Sciatic nerve (tissue), 2 donors: ENCODE results near the gene MPHOSPH9. TPM values are rescaled to one million over a fixed set of nuclear protein-coding genes. Genes with fewer than 3 reads are reported as not detected.

Experiments
- ATAC-seq: fragments of 200-7000 bp; cut with Tn5 transposase; one replicate; pipeline ENCODE4 v1.9.1; 2020; ENCODE audit warnings: mild to moderate bottlenecking, moderate library complexity
- DNase-seq: peaks from one replicate; pipeline ENCODE4 v3.0.0-alpha.2; 2020; ENCODE audit warnings: low spot score
- intact Hi-C: fragments of 100-400 bp; cut with DNase I; formaldehyde crosslinking; loops from one replicate; pipeline ENCODE4 v1.14.2; 2022
- total RNA-seq: library from RNA; stranded (reverse); fragmentation: NEBNext Ultra II Directional; extraction: Animal tissue kit (Norgen Biotek cat#: 25700); gene quantifications from one replicate; pipeline ENCODE4 v1.2.1, GENCODE V29; 2021
- donor health status: DM: no; HTN: no; CAD: no.
- donor health status: DM: no; HTN: no; CAD: no.

The MPHOSPH9 gene, protein sequence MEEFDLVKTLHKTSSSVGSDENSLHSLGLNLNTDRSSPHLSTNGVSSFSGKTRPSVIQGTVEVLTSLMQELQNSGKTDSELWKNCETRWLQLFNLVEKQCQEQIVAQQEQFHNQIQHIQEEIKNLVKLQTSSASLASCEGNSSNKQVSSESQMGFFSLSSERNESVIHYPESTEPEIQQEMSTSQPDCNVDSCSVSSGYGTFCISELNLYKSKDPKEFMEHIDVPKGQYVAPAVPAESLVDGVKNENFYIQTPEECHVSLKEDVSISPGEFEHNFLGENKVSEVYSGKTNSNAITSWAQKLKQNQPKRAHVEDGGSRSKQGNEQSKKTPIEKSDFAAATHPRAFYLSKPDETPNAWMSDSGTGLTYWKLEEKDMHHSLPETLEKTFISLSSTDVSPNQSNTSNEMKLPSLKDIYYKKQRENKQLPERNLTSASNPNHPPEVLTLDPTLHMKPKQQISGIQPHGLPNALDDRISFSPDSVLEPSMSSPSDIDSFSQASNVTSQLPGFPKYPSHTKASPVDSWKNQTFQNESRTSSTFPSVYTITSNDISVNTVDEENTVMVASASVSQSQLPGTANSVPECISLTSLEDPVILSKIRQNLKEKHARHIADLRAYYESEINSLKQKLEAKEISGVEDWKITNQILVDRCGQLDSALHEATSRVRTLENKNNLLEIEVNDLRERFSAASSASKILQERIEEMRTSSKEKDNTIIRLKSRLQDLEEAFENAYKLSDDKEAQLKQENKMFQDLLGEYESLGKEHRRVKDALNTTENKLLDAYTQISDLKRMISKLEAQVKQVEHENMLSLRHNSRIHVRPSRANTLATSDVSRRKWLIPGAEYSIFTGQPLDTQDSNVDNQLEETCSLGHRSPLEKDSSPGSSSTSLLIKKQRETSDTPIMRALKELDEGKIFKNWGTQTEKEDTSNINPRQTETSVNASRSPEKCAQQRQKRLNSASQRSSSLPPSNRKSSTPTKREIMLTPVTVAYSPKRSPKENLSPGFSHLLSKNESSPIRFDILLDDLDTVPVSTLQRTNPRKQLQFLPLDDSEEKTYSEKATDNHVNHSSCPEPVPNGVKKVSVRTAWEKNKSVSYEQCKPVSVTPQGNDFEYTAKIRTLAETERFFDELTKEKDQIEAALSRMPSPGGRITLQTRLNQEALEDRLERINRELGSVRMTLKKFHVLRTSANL
- 22.9 TPM for total RNA-seq

GRCh38 chr12:123232807-123233504 lies at the start of gene MPHOSPH9, which contains the start of gene MTRFR:
MPHOSPH9 (minus strand) TSS chr12:123233141; CDS start chr12:123230364, 2,777 bp downstream.
MTRFR (plus strand) TSS chr12:123233436; CDS start chr12:123253675, 20,239 bp downstream.
- intact Hi-C loops = no loop called here
- peak; percentile 99 for ATAC-seq
- DNase-seq = peak; percentile 98

DNA sequence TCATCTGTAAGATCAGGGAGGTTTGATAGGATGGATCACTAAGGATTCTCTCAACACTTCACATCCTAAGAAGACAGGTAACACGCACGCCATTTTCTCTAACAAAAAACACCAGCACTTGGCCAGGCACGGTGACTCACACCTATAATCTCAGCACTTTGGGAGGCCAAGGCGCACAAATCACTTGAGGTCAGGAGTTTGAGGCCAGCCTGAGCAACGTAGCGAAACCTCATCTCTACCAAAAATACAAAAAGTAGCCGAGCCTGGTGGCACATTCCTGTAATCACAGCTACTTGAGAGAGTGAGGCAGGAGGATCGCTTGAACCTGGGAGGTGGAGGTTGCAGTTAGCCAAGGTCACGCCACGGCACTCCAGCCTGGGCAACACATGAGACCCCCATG lies 49.2 kb upstream of the MPHOSPH9 start:
- ATAC-seq (no peak), DNase-seq (no peak)
- intact Hi-C loops = no loop called here

DNA sequence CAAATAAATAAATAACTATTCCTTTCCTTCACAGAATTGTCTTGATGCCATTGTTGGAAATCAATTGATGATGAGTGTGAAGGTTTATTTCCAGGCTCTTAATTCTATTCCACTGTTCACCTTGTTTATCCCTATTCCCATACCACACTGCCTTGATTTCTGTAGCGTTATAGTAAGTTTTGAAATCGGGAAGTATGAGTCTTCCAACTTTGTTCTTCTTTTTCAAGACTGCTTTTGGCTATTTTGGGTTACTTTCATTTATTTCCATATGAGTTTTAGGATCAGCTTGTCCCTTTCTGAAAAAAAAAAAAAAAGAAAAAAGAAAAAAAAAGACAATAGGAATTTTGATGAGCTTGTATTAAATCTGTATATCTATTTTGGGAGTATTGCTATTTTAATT lies 48.0 kb upstream of the MPHOSPH9 start:
- DNase-seq (no peak), ATAC-seq (no peak)
- intact Hi-C loops = no loop called here

- ATAC-seq = peak; percentile 67
- intact Hi-C loops = no loop called here
- no peak for DNase-seq
Observed at GRCh38 chr12:123278101-123278627, 45.2 kb upstream of the MPHOSPH9 start.

GRCh38 chr12:123273166-123273565 lies 40.2 kb upstream of the MPHOSPH9 start:
- ATAC-seq (no peak), DNase-seq (no peak)
- intact Hi-C loops = no loop called here

- DNase-seq = peak; percentile 86
- intact Hi-C loops = no loop called here
- ATAC-seq = peak; percentile 30
Observed at GRCh38 chr12:123271001-123271668, 38.2 kb upstream of the MPHOSPH9 start.

DNA sequence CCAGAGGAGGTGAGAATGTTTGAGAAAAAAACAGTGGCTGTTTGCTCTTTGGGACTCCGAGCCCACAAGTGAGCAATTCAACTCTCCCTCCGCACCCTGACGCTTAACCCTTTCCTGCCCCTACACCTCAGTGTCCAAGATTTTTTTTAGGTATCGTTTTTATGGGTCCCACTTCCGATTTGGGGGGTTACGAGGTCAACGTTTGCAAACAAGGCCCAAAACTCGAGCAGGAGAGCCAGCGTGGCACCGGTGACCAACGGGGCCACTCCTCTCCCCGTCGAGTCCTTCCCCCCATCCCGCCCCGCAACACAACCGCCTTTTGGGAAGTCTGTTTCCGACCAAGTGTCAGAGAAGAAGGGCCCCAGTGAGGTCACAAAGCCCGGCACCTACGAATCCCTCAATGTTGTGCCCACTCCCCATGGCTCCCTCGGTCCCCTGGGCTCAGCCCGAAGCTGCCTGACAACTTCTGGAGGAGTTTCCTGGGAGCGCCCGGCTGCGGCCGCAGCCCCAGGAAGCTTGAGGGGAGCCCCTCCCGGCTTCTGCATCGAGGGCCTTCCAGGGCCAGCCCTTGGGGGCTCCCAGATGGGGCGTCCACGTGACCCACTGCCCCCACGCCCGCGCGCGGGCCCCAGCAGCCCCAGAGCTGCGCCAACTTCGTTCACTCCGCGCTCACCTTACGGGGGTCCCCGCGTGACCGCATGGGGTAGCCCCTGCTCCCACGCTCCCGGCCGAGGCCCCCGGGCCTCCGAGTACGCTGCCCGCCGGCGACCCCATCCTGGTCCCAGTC lies 37.5 kb upstream of the MPHOSPH9 start:
- ATAC-seq (peak; percentile 47), DNase-seq (peak; percentile 70)
- intact Hi-C loops = no loop called here

- intact Hi-C loops = no loop called here
- ATAC-seq (peak; percentile 4), DNase-seq (peak; percentile 59)
Observed at GRCh38 chr12:123269896-123270213, 36.9 kb upstream of the MPHOSPH9 start.

DNA sequence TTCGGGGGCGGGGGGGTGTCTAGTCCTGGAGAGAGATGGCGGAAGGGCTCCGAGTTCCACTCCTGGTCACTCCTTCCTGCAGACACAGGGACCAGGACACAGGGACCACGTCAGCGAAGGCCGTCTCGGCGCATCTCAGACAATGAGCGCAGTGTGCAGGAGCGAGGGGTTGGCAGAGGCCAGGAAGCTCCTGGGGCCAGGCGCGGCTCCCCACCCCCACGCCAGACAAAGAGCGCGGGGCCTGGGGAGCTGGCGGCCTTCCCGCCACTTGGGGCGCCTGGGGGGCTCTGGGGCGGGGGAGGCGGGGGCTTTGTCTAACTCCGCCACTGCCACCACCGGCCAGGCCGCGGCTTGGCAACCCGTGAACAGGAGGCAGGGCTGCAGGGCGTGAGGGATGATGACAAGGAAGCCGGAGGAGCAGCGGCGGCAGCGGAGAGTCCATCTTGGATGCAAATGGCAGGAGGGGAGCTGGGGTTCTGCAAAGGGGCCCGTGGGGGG lies 36.5 kb upstream of the MPHOSPH9 start:
- DNase-seq = peak; percentile 88
- intact Hi-C loops = no loop called here
- ATAC-seq = peak; percentile 89

GRCh38 chr12:123268850-123269249 lies 35.9 kb upstream of the MPHOSPH9 start:
- intact Hi-C loops = no loop called here
- DNase-seq (peak; percentile 56), ATAC-seq (peak; percentile 2)

- ATAC-seq = peak; percentile 8
- DNase-seq = peak; percentile 66
- intact Hi-C loops = no loop called here
Observed at GRCh38 chr12:123267991-123268843, 35.3 kb upstream of the MPHOSPH9 start.

DNA sequence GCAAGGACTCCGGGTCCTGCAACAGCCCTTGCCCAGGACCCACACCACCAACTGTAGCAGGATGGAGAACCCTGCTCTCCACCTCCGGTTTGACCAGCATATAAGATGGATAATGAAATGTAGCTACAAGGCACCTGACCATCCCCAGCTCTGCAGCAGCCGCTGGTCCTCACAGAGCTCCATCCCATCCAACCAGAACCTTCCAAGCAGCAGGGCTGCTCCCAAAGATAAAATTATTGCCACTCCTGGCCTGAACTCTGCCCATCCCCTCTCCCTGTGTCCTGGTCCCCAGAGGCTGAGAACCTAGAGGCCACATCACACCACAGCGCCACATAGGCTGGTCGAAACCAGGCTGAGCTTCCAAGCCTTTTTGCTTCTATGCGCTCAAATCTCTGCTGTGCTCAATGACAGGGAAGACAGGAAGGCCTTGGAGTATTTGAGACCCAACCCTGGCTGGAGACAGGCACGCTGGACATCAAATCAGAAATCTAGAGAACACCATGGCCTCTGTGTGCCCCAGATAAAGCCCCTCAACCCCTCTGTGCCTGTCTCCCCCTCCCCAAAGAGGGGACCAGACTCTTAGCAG lies 34.5 kb upstream of the MPHOSPH9 start:
- intact Hi-C loops = no loop called here
- no peak for ATAC-seq
- DNase-seq = no peak

GRCh38 chr12:123266679-123267277 lies 33.8 kb upstream of the MPHOSPH9 start:
- no peak for DNase-seq
- no peak for ATAC-seq

DNA sequence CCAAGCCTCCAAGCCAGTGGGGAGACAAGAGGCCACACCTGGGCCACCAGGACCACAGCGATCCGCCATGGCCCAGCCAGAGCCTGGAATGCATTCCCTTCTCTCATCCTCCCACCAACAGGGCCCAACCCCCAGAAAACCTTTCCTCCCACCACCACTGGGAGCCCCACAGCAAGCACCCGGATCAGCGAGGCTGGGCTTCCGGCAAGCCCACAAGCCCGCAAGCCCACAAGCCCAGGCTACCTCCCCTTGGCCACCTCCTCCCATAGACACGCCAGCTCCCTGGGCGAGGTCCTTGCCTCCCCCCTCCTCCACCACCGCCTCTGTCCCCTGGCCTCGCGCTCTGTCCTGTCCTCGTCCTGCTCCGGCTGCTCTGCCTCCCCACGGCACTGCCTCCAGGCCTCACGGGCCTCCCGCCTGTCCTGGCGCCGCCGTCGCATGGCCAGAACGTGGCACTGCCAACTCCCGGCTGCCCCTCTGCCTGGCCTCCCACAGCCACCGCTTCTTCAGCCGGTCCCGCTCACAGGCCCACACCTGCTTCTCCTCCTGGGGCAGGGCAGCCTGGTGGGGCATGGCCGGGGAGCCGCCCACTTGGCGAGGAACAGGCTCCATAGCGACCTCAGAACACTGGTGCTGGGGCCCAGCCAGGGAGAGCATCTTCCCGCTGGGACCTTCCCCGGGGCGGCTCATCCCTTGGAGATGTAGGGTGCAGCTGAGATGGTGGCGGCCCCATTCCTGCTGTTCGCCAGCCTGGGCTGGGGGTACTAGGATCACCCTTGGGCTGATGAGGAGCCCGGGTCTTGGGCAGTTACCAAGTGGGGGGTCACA lies 33.1 kb upstream of the MPHOSPH9 start:
- intact Hi-C loops = no loop called here
- DNase-seq = no peak
- ATAC-seq = no peak

More at GRCh38 chr12:123266679-123267277, 33.8 kb upstream of the MPHOSPH9 start:
- intact Hi-C loops = no loop called here

- ATAC-seq (no peak), DNase-seq (no peak)
- intact Hi-C loops = no loop called here
Observed at GRCh38 chr12:123264642-123265041, 31.7 kb upstream of the MPHOSPH9 start.
